HG02571 (cell line): Measurements from ENCODE around the gene ABLIM3.
A peak's percentile ranks its signal among the peaks of the same experiment; 100 is the strongest.

Experiments
- ATAC-seq: cut with Tn5 transposase; IDR thresholded peaks from one replicate; pipeline ENCODE4 v1.9.1; 2021; ENCODE audit warnings: mild to moderate bottlenecking, moderate library complexity; ENCODE audit not compliant: unreplicated experiment

Gene ABLIM3

DNA sequence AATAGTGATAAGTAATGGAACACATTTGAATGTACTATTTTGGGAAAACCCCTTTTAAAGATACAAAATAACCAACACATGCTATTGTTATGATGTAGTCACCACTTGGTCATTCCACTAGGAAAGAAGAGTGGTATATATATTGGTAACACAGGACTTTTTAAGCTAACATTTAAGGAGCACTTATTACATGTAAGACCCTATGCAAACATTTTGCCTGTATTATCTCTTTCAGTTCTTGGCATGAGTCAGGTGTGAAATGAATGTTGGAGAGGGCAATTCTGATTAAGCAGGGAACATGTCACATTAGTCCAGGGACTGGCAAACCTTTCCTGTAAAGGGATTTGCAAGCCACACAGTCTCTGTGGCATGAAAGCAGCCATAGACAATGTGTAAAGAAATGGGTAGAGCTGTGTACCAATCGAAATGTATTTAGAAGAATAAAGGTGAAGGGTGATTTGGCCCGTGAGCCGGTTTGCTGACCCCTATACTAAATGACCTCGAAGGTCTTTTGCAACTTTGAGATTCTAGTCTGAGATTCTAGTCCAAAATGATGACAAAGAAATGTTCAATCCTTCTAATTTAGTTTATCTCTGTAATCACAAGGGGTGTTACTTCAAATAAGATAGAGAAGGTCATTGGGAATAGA, 15.3 kb downstream of the ABLIM3 start:
- no peak for ATAC-seq

DNA sequence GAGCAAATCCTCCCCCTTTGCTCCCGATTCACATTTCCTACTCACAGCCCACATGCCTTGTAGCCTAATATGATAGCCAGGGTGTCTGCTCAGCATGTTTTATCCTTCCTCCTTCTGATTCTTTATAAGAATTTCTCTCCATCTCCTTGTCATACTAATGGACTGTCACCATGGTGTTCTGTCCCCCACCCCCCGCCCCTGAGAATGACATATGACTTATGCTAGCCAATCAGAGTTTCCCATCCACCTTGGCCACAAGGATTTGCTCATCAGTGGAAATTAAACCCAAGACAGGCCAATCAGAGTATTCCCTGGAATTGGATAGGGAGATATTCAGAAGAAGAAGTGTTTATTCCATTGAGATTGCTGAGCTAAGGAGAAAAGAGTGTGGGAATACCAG, 16.0 kb downstream of the ABLIM3 start:
- ATAC-seq, result no peak

GRCh38 chr5:149160291-149160787, 19.0 kb downstream of the ABLIM3 start:
- ATAC-seq, result no peak

DNA sequence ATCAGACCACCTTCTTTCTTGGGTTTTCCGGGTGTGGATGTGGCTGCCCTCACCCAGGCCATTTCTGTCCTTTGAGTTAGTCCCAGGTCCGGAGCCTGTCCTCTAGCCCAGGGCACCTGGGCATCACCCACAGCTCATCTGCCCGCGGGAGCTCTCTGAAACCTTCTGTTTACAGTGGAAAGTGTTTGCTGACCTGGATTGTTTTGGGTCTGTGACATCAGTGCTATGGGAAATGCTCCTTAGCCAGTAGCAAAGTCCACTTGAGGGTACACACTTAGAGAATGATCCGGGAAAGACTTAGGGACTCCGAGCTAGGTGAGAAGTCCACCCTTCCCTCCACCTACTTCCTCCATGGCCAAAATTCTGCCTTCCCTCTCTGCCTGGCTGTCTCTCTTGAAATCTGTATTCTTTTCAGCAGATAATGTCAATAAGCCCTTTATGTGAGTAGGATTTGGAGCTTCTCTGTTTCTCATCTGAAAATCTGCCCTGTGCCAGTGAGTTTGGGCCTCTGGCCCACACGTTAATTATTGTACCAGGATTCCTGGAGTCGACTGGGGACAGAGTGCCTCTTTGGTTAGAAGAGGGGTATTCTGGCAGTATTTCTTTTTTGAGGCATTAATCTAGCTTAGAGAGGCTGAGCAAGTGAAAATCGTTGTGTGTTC, 19.9 kb downstream of the ABLIM3 start:
- no peak for ATAC-seq

DNA sequence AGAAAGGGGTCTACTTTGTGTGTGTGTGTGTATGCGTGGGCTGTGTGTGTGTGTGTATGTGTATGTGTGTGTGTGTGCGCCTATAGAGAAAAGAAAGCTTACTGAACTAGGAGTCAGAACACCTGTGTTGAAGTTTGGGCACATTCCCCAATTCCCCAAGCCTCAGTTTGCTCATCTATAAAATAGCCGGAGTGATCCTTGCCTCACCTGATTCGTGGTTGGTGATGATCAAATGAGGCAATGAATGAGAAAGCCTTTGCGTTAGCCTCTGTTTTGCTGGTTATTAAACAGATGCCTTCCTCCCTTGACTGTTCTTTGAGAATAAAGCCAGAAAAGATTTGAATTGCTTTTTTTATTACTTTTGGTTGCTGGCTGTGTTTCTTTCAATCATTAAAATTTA, 20.6 kb downstream of the ABLIM3 start:
- no peak for ATAC-seq

- ATAC-seq, result peak; percentile 69
Observed at GRCh38 chr5:149162401-149163084, 21.2 kb downstream of the ABLIM3 start.

DNA sequence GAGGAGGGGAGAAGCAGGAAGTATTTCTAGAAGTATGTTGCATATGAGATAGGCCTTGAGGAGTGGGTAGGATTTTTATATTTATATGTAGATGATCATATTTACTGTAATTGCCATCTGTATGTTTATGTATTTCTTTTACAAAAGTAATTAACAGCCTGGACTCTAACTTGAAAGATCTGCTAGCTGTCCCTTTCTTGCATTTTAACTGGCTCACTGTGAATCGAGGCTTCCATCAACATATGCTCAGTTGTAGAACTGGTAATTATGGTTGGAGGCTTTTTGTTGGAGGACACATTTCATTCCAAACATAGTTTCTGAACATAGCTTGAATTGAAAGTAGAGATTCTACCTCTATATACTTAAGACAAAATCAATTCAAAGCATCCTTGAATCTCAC, 23.4 kb downstream of the ABLIM3 start:
- ATAC-seq, result no peak

GRCh38 chr5:149166128-149166527, 24.8 kb downstream of the ABLIM3 start:
- no peak for ATAC-seq

- no peak for ATAC-seq
Observed at GRCh38 chr5:149166591-149167100, 25.4 kb downstream of the ABLIM3 start.

DNA sequence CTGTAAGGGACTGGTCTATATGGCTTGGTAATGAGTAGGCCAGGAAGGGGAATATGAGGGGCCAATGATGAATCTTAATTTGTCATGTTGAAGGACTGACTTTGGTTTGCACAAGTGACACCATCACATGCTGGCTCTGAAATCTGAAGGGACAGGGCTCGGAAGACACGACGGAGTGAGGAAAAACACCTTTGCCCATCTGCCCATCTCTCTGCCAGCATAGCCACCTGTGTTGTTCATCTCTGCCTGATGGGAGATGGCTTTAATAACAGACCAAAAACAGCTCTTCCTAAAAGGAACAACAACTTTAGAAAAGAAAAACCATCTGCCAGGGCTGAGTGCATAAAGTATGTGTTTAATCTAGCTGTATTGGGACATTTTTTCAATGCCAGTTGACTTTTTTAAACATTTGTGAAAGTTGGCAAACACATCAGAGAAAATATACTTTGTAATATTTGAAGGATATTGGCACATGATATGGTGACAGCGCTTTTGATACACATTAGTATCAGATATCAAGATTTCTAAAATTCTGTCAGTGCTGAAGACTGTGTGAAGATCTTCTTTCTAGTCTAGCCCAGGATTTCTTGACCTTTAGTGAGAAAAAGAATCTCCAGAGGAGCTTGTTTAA, 27.1 kb downstream of the ABLIM3 start:
- no peak for ATAC-seq

- ATAC-seq, result no peak
Observed at GRCh38 chr5:149170299-149170698, 29.0 kb downstream of the ABLIM3 start.

GRCh38 chr5:149172261-149172660, 31.0 kb downstream of the ABLIM3 start:
- ATAC-seq, result no peak

DNA sequence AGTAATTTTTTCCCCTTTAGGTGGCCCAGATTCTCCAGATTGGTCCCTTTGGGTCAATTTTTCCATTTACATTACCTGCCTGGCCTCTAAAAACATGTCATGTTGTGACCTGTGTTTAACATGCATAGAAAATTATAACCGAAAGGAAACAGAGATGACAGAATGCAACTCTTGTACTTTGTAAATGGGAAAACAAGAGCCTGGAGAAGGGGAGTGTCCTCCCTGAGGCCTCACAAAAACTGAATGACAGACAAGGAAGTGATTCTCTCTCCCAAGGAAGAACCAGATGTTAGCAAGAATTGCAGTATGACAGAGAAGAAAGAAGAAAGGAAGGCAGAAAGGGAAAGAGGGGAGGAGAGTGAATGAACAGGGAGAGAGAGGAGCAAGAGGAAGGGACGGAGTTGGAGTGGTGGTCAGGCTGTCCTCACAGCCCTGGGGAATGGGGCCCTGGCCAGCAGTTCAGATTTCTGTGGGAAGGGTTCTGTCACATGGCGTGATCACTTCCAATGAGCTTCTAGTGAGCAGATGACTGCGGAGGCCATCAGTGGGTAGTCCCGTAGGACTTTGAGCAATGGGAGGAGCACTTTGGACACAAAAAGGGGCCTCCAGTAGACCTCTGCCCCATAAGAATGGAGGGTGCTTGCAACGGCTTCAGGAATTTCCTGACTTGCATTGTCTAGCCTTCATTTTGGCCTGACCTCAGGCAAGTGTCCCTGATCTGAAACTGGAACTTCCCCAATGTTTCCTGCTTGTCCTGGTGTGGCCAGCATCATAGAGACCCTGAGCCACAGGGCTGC, 31.6 kb downstream of the ABLIM3 start:
- no peak for ATAC-seq

- ATAC-seq, result no peak
Observed at GRCh38 chr5:149174847-149175234, 33.5 kb downstream of the ABLIM3 start.

GRCh38 chr5:149175346-149176105, 34.2 kb downstream of the ABLIM3 start:
- ATAC-seq, result no peak

DNA sequence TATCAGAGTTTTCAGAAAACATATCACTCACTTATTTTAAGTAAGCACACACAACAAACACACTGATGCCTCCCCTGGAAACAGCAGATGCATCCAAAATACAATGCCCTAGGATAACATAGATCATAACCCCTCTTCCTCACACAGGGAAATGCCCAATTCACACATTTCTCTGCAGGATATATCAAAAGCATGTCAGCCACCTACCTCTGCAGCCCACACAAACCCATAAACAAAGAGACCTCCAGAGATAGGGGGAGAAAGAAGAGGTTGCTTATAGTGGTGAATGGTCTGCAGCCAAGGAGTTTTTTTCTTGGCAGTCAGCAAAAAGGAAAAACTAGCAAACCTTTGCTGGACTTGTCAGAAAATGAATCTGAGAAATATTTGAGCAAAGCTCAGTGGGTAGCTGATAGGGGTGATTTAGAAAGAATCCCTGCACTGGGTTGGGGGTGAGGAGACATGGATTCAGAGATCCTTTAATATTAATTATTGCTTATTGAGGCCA, 36.1 kb downstream of the ABLIM3 start:
- ATAC-seq, result no peak

- no peak for ATAC-seq
Observed at GRCh38 chr5:149177911-149178565, 36.7 kb downstream of the ABLIM3 start.

- ATAC-seq, result no peak
Observed at GRCh38 chr5:149181732-149182131, 40.4 kb downstream of the ABLIM3 start.

GRCh38 chr5:149182241-149182640, 40.9 kb downstream of the ABLIM3 start:
- no peak for ATAC-seq
